Spleen (tissue), 11 donors: Measurements from ENCODE around the gene NLRP1. TPM values are rescaled to one million over a fixed set of nuclear protein-coding genes. Genes with fewer than 3 reads are reported as not detected.

Experiments
- DNase-seq: peaks from one replicate; pipeline ENCODE4 v3.0.0-alpha.2; 2020
- H3K27ac ChIP-seq, 8 donors: fragments of 200-600 bp; sonication (generic) in 7 of 8; 1 replicate in 4 of 8; 2 replicates in 4 of 8; pipeline versions ENCODE4 v1.5.0 to v1.8.0; 2016 to 2021; ENCODE audit warnings: inconsistent platforms in 4 of 8, mild to moderate bottlenecking in 4 of 8, moderate library complexity in 1 of 8
- H3K27me3 ChIP-seq, 7 donors: fragments of 200-600 bp; sonication (generic) in 6 of 7; replicated peaks in 1 of 7; 1 replicate in 4 of 7; 2 replicates in 3 of 7; pipeline versions ENCODE4 v1.5.0 to v1.8.0; 2016 to 2021; ENCODE audit warnings: inconsistent platforms in 3 of 7, mild to moderate bottlenecking in 1 of 7
- H3K36me3 ChIP-seq, 6 donors: fragments of 200-600 bp; sonication (generic) in 5 of 6; 1 replicate in 4 of 6; 2 replicates in 2 of 6; pipeline versions ENCODE4 v1.5.0 to v1.8.0; 2016 to 2021; ENCODE audit warnings: inconsistent platforms in 2 of 6
- H3K4me1 ChIP-seq, 6 donors: fragments of 200-600 bp; sonication (generic) in 5 of 6; 1 replicate in 3 of 6; 2 replicates in 3 of 6; pipeline versions ENCODE4 v1.5.0 to v1.8.0; 2016 to 2021; ENCODE audit warnings: inconsistent platforms in 3 of 6
- H3K4me3 ChIP-seq, 8 donors: fragments of 200-600 bp; sonication (generic) in 7 of 8; 1 replicate in 4 of 8; 2 replicates in 4 of 8; pipeline versions ENCODE4 v1.5.0 to v1.8.0; 2016 to 2021; ENCODE audit warnings: inconsistent platforms in 4 of 8, mild to moderate bottlenecking in 4 of 8, moderate library complexity in 2 of 8
- H3K9me3 ChIP-seq, 8 donors: fragments of 200-600 bp; sonication (generic) in 7 of 8; 1 replicate in 4 of 8; 2 replicates in 4 of 8; pipeline versions ENCODE4 v1.5.0 to v1.8.0; 2016 to 2021; ENCODE audit warnings: inconsistent platforms in 4 of 8
- POLR2A ChIP-seq, 3 donors: fragments of 450-650 bp; IDR thresholded peaks; one replicate each; pipeline ENCODE4 v1.5.1; 2017; ENCODE audit warnings: antibody characterized with exemption in 3 of 3, mild to moderate bottlenecking in 1 of 3
- POLR2AphosphoS5 ChIP-seq, 3 donors: sonication (generic); formaldehyde crosslinking; IDR thresholded peaks; one replicate each; pipeline ENCODE4 v1.5.1; 2017; ENCODE audit warnings: antibody characterized with exemption in 3 of 3
- WGBS, 5 donors: extraction: QIAGEN DNeasy Blood & Tissue Kit in 3 of 5; methylation state at CpG; one replicate each; pipeline versions ENCODE4 v1.1.5 to v1.1.7; 2013 to 2018; 5-methylcytosine and 5-hydroxymethylcytosine counted together
- intact Hi-C: fragments of 100-400 bp; cut with DNase I; formaldehyde crosslinking; loops from one replicate; pipeline ENCODE4 v1.15.0; 2023; ENCODE audit warnings: low total_unique reads
- polyA plus RNA-seq, 3 donors: library from polyadenylated mRNA; stranded (reverse); fragments of 200-250 nt; gene quantifications; one replicate each; pipeline ENCODE4 v1.2.1, GENCODE V29; 2013
- total RNA-seq, 7 donors: library from RNA; depleted of rRNA in 3 of 7; stranded (reverse); fragments of >200 nt in 3 of 7; fragmentation: NEBNext Ultra II Directional in 4 of 7; extraction: Animal tissue kit (Norgen Biotek cat#: 25700) in 4 of 7; gene quantifications; one replicate each; pipeline versions ENCODE4 v1.1.0 to v1.2.1, GENCODE V29; 2016 to 2021
- TF ChIP-seq, protein P1 (sequence below), 11 experiments: fragments of 200-600 bp in 7 of 11; fragments of 450-650 bp in 4 of 11; sonication (generic) in 4 of 11; IDR thresholded peaks in 8 of 11; conservative IDR thresholded peaks in 3 of 11; 1 replicate in 7 of 11; 2 replicates in 4 of 11; pipeline versions ENCODE4 v1.4.0 to v1.8.0; 2016 to 2021; ENCODE audit warnings: antibody characterized with exemption in 11 of 11, inconsistent platforms in 4 of 11, mild to moderate bottlenecking in 1 of 11
- donor health status: healthy with polysubstance abuse.
- donor health status: DM: no; HTN: no; CAD: no; lungs with moderate emphysema.
- donor health status: DM: no; HTN: no; CAD: no.
- donor health status: Bipolar disorder and iron deficiency.
- donor health status: healthy.
- donor health status: DM: no; HTN: no; CAD: no.
- donor health status: DM: yes; HTN: yes; CAD: no.

NLRP1 gene
- total and polyA plus RNA-seq, 10 donors = 34.7 to 145 (median 76.7) TPM

DNA sequence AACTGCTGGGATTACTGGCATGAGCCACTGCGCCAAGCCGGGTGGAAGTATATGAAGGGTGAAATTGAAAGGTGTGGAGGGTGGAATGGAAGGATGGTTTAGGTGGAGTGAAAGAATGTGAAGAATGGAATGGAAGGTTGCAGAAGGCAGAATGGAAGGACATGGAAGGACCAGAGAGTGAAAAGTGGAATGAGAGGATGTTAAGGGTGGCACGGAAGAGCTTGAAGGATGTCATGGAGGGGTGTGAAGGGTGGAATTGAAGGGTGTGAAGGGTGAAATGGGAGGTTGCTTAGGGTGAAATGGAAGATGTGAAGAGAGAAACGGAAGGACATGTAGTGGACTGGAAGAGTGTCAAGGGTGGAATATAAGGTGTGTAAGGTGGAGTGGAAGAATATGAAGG, 81.8 kb downstream of the NLRP1 start:
- H3K36me3 ChIP-seq = peaks cover 0 to 41% (median 8%) of the 10 kb centered on the region in 6 donors
- H3K4me3 ChIP-seq = no peak overlapping the region
- no peak overlapping the region for H3K27ac ChIP-seq
- TF ChIP-seq POLR2A (IDR thresholded peaks at IDR 0.05) = no peak
- no peak for TF ChIP-seq POLR2AphosphoS5 (IDR thresholded peaks at IDR 0.05)
- TF ChIP-seq, protein P1, sequence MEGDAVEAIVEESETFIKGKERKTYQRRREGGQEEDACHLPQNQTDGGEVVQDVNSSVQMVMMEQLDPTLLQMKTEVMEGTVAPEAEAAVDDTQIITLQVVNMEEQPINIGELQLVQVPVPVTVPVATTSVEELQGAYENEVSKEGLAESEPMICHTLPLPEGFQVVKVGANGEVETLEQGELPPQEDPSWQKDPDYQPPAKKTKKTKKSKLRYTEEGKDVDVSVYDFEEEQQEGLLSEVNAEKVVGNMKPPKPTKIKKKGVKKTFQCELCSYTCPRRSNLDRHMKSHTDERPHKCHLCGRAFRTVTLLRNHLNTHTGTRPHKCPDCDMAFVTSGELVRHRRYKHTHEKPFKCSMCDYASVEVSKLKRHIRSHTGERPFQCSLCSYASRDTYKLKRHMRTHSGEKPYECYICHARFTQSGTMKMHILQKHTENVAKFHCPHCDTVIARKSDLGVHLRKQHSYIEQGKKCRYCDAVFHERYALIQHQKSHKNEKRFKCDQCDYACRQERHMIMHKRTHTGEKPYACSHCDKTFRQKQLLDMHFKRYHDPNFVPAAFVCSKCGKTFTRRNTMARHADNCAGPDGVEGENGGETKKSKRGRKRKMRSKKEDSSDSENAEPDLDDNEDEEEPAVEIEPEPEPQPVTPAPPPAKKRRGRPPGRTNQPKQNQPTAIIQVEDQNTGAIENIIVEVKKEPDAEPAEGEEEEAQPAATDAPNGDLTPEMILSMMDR (IDR thresholded peaks at IDR 0.05 in 8 of 11, conservative IDR thresholded peaks at IDR 0.05 in 3 of 11) = no peak
- intact Hi-C loops = loop anchor here (5.0 kb wide), 1 partner anchor 50 kb away; no protein-coding TSS in a partner anchor
- no peaks in the 10 kb centered on the region for H3K9me3 ChIP-seq
- DNase-seq = no peak
- 94 to 98% (median 97%) methylated on average over 4 of the region's 4 CpGs for WGBS, 5 donors
- H3K27me3 ChIP-seq = peaks cover 0 to 18% (median 0%) of the 10 kb centered on the region in 7 donors
- peaks cover 12 to 26% (median 20%) of the 10 kb centered on the region in 6 donors for H3K4me1 ChIP-seq

DNA sequence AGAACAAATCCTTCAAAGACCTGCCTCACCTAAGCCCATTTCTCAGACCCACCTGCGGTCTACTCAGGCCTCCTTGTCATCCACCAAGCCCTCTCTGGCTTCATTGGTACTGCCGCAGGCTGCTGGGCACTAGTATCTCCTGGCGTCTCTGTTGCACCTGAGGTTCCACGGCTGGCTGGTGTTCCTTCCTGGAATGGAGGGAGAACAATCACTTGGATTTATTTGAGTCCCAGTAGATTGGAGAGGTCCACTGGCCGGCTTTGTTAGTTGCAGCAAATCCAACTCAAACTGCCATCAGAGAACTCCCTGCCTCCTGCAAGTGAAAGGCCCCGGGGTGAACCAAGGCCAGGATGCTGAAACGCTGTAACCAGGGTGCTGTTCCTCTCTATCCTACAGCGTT, 82.6 kb downstream of the NLRP1 start:
- TF ChIP-seq POLR2A (IDR thresholded peaks at IDR 0.05) = no peak
- TF ChIP-seq, protein P1 (IDR thresholded peaks at IDR 0.05 in 8 of 11, conservative IDR thresholded peaks at IDR 0.05 in 3 of 11) = no peak
- no peak for TF ChIP-seq POLR2AphosphoS5 (IDR thresholded peaks at IDR 0.05)
- Histone ChIP-seq H3K9me3 (no peaks in the 10 kb centered on the region), H3K27ac (peak overlapping the region in 1 of 8 donors; percentile 64), H3K4me1 (peaks cover 12 to 26% (median 20%) of the 10 kb centered on the region in 6 donors), H3K27me3 (peaks cover 0 to 18% (median 0%) of the 10 kb centered on the region in 7 donors), H3K36me3 (peaks cover 0 to 36% (median 8%) of the 10 kb centered on the region in 6 donors), H3K4me3 (no peak overlapping the region)
- WGBS, 5 donors = 85 to 97% (median 92%) methylated on average over 7 to 8 of the region's 8 CpGs
- intact Hi-C loops = loop anchor here (5.0 kb wide), 1 partner anchor 51 kb away; no protein-coding TSS in a partner anchor
- DNase-seq = no peak

DNA sequence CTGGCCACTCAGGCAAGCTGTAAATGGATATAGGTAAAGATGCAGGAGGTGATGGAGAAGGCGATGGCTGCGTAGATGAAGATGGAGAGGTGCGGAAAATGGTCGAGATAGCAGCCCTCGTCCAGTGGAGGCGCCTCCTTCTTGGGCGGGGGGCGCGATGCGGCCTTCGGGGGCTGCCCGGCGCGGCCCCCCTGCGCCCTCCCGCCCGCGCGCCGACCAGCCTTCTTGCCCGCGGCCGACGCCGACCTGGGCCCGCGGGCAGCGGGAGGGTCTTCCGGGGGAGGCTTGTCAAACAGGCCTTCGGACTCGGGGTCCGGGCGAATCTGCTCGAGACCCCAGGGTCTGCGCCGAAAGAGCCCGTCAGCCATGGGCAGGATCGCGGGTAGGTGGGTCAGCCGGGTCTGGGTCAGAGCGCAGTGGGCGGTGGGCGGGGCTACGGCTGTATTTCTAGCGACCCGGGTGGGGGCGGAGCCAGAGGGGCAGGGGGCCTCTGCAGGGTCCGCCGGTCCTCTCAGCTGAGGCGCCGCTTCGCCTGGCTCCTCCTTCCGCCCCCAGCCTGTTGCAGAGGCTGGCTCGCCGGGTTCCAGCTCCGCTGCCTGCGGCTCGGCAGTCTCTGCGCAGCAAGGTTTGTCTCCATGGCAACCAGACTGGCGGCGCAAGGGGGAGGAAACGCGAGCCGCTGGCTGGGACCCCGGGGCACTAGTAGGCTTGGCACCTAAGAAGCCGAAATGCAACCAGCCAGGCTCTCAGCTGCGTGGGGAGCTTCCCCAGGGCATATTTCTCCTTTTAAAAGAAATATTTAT, 83.5 kb downstream of the NLRP1 start:
- WGBS, 5 donors = 0 to 2% (median 0%) methylated on average over 26 to 67 of the region's 67 CpGs
- DNase-seq = peak; percentile 94
- Histone ChIP-seq H3K9me3 (no peaks in the 10 kb centered on the region), H3K27ac (peak overlapping the region in 7 of 8 donors; percentile 58 to 71 (median 63)), H3K4me1 (peaks cover 12 to 26% (median 20%) of the 10 kb centered on the region in 6 donors), H3K36me3 (peaks cover 0 to 30% (median 8%) of the 10 kb centered on the region in 6 donors), H3K27me3 (peaks cover 0 to 18% (median 0%) of the 10 kb centered on the region in 7 donors), H3K4me3 (peak overlapping the region; percentile 42 to 78 (median 54))
- intact Hi-C loops = loop anchor here (5.0 kb wide), 1 partner anchor 52 kb away; no protein-coding TSS in a partner anchor
- TF ChIP-seq POLR2AphosphoS5 (IDR thresholded peaks at IDR 0.05) = peak; percentile 14 to 76 (median 65)
- TF ChIP-seq, protein P1 (IDR thresholded peaks at IDR 0.05 in 8 of 11, conservative IDR thresholded peaks at IDR 0.05 in 3 of 11) = no peak

DNA sequence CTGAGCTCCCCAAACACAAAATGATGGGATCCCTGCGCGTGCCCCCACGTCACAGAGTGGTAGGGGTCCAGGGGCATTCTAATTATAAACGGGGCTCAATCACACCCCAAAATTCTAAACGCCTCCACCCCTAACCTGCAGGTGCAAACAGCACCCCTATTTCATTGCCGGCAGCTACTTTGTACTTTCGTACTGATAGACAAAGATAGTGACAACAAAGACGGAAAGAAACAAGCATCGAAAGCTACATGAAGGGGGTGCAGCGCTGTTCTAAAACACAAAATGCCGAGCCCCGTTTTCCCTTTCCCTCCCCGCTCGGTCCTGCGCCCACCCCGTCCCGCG, 84.1 kb downstream of the NLRP1 start:
- WGBS, 5 donors = 1 to 18% (median 4%) methylated on average over 18 of the region's 18 CpGs
- Histone ChIP-seq H3K27me3 (peaks cover 0 to 18% (median 0%) of the 10 kb centered on the region in 7 donors), H3K27ac (peak overlapping the region in 6 of 8 donors; percentile 59 to 71 (median 64))

More for the DNA sequence above, 84.1 kb downstream of the NLRP1 start:
- DNase-seq = no peak
- TF ChIP-seq, protein P1 (IDR thresholded peaks at IDR 0.05 in 8 of 11, conservative IDR thresholded peaks at IDR 0.05 in 3 of 11) = no peak
- TF ChIP-seq POLR2A (IDR thresholded peaks at IDR 0.05) (no peak), POLR2AphosphoS5 (IDR thresholded peaks at IDR 0.05) (no peak)
- peaks cover 12 to 26% (median 20%) of the 10 kb centered on the region in 6 donors for H3K4me1 ChIP-seq
- intact Hi-C loops = loop anchor here (5.0 kb wide), 1 partner anchor 52 kb away; no protein-coding TSS in a partner anchor
- H3K36me3 ChIP-seq = peaks cover 0 to 24% (median 2%) of the 10 kb centered on the region in 6 donors
- peak overlapping the region; percentile 42 to 78 (median 54) for H3K4me3 ChIP-seq
- no peaks in the 10 kb centered on the region for H3K9me3 ChIP-seq
